RWPE2 (cell line): ENCODE results near the gene SNED1.

Source experiments
- ATAC-seq: fragments of 200-7000 bp; cut with Tn5 transposase; 3 replicates; pipeline ENCODE4 v1.9.1; 2021; ENCODE audit warnings: low read depth
- DNase-seq: peaks from one replicate; pipeline ENCODE4 v3.0.0-alpha.2; 2020; ENCODE audit warnings: low spot score
- H3K27ac ChIP-seq: fragments of 450-650 bp; 2 replicates; pipeline ENCODE4 v1.5.1; 2017; ENCODE audit warnings: mild to moderate bottlenecking; ENCODE audit not compliant: poor library complexity, severe bottlenecking
- H3K27me3 ChIP-seq: fragments of 250-450 bp; sonication (Bioruptor Pico); 2 replicates; pipeline ENCODE4 v1.5.1; 2021; ENCODE audit warnings: mild to moderate bottlenecking, moderate library complexity; ENCODE audit not compliant: insufficient read depth, poor library complexity, severe bottlenecking
- H3K36me3 ChIP-seq: fragments of 250-450 bp; sonication (Bioruptor Pico); 2 replicates; pipeline ENCODE4 v1.5.1; 2020; ENCODE audit warnings: low read depth, mild to moderate bottlenecking, moderate library complexity
- H3K4me1 ChIP-seq: fragments of 250-450 bp; sonication (Bioruptor Pico); 2 replicates; pipeline ENCODE4 v1.5.1; 2021; ENCODE audit warnings: mild to moderate bottlenecking, moderate library complexity; ENCODE audit not compliant: insufficient read depth, poor library complexity, severe bottlenecking
- H3K4me3 ChIP-seq: fragments of 250-450 bp; sonication (Bioruptor Pico); 2 replicates; pipeline ENCODE4 v1.5.1; 2021; ENCODE audit warnings: mild to moderate bottlenecking, moderate library complexity; ENCODE audit not compliant: severe bottlenecking
- H3K9me3 ChIP-seq: fragments of 250-450 bp; sonication (Bioruptor Pico); 2 replicates; pipeline ENCODE4 v1.5.1; 2021; ENCODE audit warnings: mild to moderate bottlenecking, moderate library complexity; ENCODE audit not compliant: severe bottlenecking
- TF ChIP-seq, protein P1 (sequence below): fragments of 450-650 bp; IDR thresholded peaks from one replicate; pipeline ENCODE4 v1.5.1; 2017; ENCODE audit warnings: mild to moderate bottlenecking, moderate library complexity; ENCODE audit not compliant: poor library complexity, severe bottlenecking

SNED1 gene

DNA sequence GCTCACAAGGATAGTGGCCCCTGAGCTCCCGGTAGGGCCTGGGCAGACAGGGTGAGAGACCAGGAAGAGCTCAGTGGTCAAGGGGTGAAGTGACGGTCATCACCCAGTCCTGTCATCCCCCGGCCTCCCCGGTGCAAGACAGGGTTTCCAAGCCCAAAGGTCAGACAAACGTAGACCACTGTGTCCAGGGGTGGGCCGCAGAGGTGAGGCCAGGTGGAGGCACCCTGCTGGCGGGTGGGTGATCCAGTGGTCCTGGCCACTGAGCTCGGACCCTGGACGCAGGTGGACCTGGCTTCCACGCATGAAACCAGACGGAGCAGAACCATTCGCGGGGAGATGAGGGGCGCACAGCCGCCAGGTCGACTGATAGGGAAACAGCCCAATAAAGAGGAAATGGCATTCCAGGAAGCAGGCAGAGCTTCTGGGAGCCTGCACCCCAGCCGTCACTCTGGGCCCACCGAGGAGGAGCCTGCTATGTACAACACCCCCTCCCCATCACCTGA lies 14.4 kb upstream of the SNED1 start:
- Histone ChIP-seq H3K27ac (no peak overlapping the region), H3K4me3 (no peak overlapping the region), H3K4me1 (no peaks in the 10 kb centered on the region), H3K9me3 (no peaks in the 10 kb centered on the region), H3K27me3 (peaks cover 6% of the 10 kb centered on the region), H3K36me3 (no peaks in the 10 kb centered on the region)
- DNase-seq = peak; percentile 60
- ATAC-seq = peak; percentile 49
- TF ChIP-seq, protein P1, sequence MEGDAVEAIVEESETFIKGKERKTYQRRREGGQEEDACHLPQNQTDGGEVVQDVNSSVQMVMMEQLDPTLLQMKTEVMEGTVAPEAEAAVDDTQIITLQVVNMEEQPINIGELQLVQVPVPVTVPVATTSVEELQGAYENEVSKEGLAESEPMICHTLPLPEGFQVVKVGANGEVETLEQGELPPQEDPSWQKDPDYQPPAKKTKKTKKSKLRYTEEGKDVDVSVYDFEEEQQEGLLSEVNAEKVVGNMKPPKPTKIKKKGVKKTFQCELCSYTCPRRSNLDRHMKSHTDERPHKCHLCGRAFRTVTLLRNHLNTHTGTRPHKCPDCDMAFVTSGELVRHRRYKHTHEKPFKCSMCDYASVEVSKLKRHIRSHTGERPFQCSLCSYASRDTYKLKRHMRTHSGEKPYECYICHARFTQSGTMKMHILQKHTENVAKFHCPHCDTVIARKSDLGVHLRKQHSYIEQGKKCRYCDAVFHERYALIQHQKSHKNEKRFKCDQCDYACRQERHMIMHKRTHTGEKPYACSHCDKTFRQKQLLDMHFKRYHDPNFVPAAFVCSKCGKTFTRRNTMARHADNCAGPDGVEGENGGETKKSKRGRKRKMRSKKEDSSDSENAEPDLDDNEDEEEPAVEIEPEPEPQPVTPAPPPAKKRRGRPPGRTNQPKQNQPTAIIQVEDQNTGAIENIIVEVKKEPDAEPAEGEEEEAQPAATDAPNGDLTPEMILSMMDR = no peak

DNA sequence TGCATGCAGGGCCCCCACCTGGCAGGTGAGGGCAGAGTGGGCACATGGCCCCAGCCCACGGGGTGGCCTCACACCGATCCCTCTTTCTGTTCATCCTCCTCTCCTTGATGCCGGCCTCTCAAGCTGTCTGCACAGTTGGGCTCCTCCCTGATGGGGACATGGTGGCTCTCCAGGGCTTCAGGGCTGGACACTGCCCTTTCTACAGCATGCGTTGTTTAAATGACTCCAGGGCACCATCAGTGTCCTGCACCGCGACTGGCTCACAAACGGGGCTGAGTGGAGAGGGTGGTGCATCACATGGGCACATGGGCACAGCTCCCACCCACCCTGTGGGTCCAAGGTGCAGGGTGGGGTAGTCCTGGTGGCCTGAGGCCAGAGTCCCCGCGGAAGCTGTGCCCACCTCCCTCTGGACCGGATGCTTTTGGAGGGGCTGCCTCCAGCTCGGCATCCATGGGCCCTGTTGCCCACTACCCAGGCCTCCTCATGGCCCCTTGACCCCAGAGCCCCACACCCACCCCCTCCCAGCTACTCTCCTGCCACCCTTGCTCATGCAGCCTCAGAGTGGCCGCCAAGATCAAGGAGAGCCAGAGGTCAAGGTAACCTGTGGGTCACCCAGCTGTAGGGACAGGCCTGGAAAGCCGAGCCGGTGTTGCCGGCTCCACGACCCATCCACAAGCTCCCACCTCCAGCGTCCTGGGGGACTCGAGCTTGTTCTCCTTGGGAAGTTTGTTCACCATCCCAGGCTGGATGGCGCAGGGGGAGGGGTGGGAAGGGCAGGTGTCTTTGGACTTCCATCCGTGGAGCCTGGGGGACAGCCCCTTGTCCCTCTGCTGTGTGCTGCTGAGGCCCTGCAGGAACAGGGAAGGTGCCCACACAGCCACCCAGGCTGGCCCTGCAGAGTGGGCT lies 12.3 kb upstream of the SNED1 start:
- Histone ChIP-seq H3K9me3 (no peaks in the 10 kb centered on the region), H3K4me1 (no peaks in the 10 kb centered on the region), H3K36me3 (no peaks in the 10 kb centered on the region), H3K27me3 (peaks cover 6% of the 10 kb centered on the region), H3K27ac (no peak overlapping the region), H3K4me3 (no peak overlapping the region)
- ATAC-seq (no peak), DNase-seq (peak; percentile 41)
- TF ChIP-seq, protein P1 = no peak

DNA sequence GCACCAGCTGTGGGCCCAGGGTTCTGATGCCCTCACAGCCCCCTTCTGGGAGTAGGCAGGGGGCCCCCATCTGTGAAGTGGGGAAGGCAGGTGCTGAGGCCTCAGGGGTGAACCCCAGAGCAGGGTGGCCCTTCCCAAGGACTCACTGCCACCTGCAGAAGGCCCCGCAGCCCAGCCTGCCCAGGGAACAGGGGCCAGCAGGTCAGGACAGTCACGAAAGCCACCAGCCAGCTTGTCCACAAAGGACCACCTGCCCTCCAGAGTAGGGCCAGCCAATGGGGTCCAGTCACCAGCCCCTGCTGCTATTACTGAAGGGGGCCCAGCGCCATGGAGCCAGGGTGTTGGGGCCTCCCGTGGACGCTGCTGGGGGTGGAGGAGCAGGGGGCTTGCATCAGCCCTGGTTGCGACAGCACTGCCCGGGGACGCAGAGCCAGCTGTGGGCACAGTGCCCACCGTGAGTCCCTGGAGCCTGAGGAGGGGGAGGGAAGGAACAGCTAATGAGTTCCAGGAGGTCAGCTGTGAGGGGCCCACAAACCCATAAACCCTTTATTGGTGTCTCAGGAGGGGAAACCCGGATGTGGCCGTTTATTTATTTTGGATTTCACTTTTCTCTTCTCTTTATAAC lies 11.5 kb upstream of the SNED1 start:
- peaks cover 4% of the 10 kb centered on the region for H3K4me1 ChIP-seq
- no peaks in the 10 kb centered on the region for H3K9me3 ChIP-seq
- no peak for ATAC-seq
- H3K4me3 ChIP-seq = no peak overlapping the region
- H3K27ac ChIP-seq = no peak overlapping the region
- DNase-seq = peak; percentile 48
- TF ChIP-seq, protein P1 = no peak
- H3K36me3 ChIP-seq = no peaks in the 10 kb centered on the region
- H3K27me3 ChIP-seq = peaks cover 6% of the 10 kb centered on the region

DNA sequence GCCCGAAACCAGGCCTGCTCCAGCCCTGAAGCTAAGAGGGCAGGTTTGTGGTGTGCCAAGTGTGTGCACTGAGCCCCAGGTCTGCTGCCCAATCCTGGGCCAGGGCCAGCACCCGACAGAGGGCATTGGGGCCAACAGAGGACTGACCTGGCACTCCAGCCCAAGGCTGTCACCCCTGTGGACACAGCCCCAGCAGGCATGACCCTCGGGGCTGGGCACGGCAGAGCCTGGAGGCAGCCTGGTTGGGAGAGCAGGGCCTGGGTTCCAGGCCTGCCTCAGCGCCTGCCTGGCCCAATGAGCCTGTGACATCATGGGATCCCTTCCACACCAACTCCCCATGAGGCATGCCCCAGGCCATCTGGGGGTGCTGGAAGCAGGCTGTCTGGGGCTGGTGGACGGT lies 10.8 kb upstream of the SNED1 start:
- H3K27me3 ChIP-seq = peaks cover 6% of the 10 kb centered on the region
- no peaks in the 10 kb centered on the region for H3K9me3 ChIP-seq
- no peaks in the 10 kb centered on the region for H3K36me3 ChIP-seq
- TF ChIP-seq, protein P1 = no peak
- DNase-seq (no peak), ATAC-seq (no peak)
- peaks cover 7% of the 10 kb centered on the region for H3K4me1 ChIP-seq
- no peak overlapping the region for H3K27ac ChIP-seq
- no peak overlapping the region for H3K4me3 ChIP-seq
